A549 (cell line): ENCODE measurements around the gene CDKN2A. TPM values are rescaled to one million over a fixed set of nuclear protein-coding genes. Genes with fewer than 3 reads are reported as not detected.

Experiments
- ATAC-seq, 2 experiments: fragments of 200-7000 bp in 1 of 2; fragments of >200 bp in 1 of 2; cut with Nextera tagmentation in 1 of 2; cut with Tn5 transposase in 1 of 2; 3 replicates each; pipeline versions ENCODE4 v1.8.0 to v1.9.1; 2018 to 2020; ENCODE audit warnings: mild to moderate bottlenecking in 1 of 2, moderate library complexity in 1 of 2
- CTCF ChIA-PET: fragments of 300-600 bp; sonication (Branson Sonifier 250); formaldehyde crosslinking; extraction: SDS; loops from one replicate; lab custom pipeline; 2021; ENCODE audit warnings: antibody characterized with exemption, inconsistent platforms; lab: Yijun Ruan, JAX
- POLR2A ChIA-PET: fragments of 350-600 bp; formaldehyde crosslinking; extraction: SDS; loops from one replicate; lab custom pipeline; 2021; ENCODE audit warnings: antibody characterized with exemption, inconsistent platforms; lab: Yijun Ruan, JAX
- DNase-seq, 2 experiments: peaks; one replicate each; pipeline versions ENCODE4 v3.0.0 to v3.0.0-alpha.2; 2011 to 2016; ENCODE audit warnings: low read depth in 1 of 2, low spot score in 1 of 2
- FAIRE-seq: peaks from 2 replicates; lab custom pipeline; 2011; peaks lifted over from hg19 to GRCh38; lab: Jason Lieb, UNC
- H3K27ac ChIP-seq, 2 experiments: fragments of >200 bp; sonication (Bioruptor Twin); formaldehyde crosslinking; 3 replicates each; pipeline ENCODE4 v1.5.1; 2016 to 2017
- H3K4me1 ChIP-seq: fragments of >200 bp; sonication (Bioruptor Twin); formaldehyde crosslinking; 3 replicates; pipeline ENCODE4 v1.6.1; 2016
- H3K4me2 ChIP-seq: fragments of >200 bp; sonication (Bioruptor Twin); formaldehyde crosslinking; 3 replicates; pipeline ENCODE4 v1.6.1; 2016
- H3K4me3 ChIP-seq: fragments of >200 bp; sonication (Bioruptor Twin); formaldehyde crosslinking; 3 replicates; pipeline ENCODE4 v1.5.1; 2016
- H3K9me3 ChIP-seq: fragments of >200 bp; sonication (Bioruptor Twin); formaldehyde crosslinking; 3 replicates; pipeline ENCODE4 v1.6.1; 2016
- CBX2 ChIP-seq: fragments of 200-600 bp; sonication (generic); IDR thresholded peaks from 2 replicates; pipeline ENCODE4 v1.6.1; 2016; ENCODE audit warnings: low read depth, mild to moderate bottlenecking, borderline replicate concordance
- CBX8 ChIP-seq: fragments of 200-600 bp; sonication (generic); IDR thresholded peaks from 2 replicates; pipeline ENCODE4 v1.6.1; 2016
- CHD2 ChIP-seq: fragments of 150-350 bp; IDR thresholded peaks from 2 replicates; pipeline ENCODE4 v1.6.1; 2014; ENCODE audit warnings: low read length; ENCODE audit not compliant: partially characterized antibody
- CHD4 ChIP-seq: fragments of 200-600 bp; sonication (generic); IDR thresholded peaks from 2 replicates; pipeline ENCODE4 v1.6.1; 2016; ENCODE audit warnings: antibody characterized with exemption, mild to moderate bottlenecking, borderline replicate concordance
- EHF ChIP-seq: fragments of 250-450 bp; sonication (Bioruptor Pico); IDR thresholded peaks from 2 replicates; pipeline ENCODE4 v1.5.0; 2020; ENCODE audit warnings: mild to moderate bottlenecking
- EHMT2 ChIP-seq: fragments of 200-600 bp; sonication (generic); IDR thresholded peaks from 2 replicates; pipeline ENCODE4 v1.6.1; 2016; ENCODE audit warnings: antibody characterized with exemption, low read depth, mild to moderate bottlenecking, moderate library complexity
- EP300 ChIP-seq, 2 experiments: fragments of >200 bp; sonication (Bioruptor Twin); formaldehyde crosslinking; IDR thresholded peaks; 2 replicates in 1 of 2; 3 replicates in 1 of 2; pipeline ENCODE4 v1.6.1; 2016 to 2017
- ESRRA ChIP-seq: fragments of 150-350 bp; IDR thresholded peaks from 2 replicates; pipeline ENCODE4 v1.6.1; 2014; ENCODE audit warnings: mild to moderate bottlenecking, low read length, borderline replicate concordance
- HDAC2 ChIP-seq: fragments of 200-600 bp; sonication (generic); IDR thresholded peaks from 2 replicates; pipeline ENCODE4 v1.6.1; 2016
- HOXB13 ChIP-seq: fragments of 250-450 bp; sonication (Bioruptor Pico); IDR thresholded peaks from 2 replicates; pipeline ENCODE4 v1.5.0; 2020; ENCODE audit warnings: low read depth, mild to moderate bottlenecking, moderate library complexity
- JUNB ChIP-seq: fragments of >200 bp; sonication (Bioruptor Twin); formaldehyde crosslinking; IDR thresholded peaks from 2 replicates; pipeline ENCODE4 v1.6.1; 2016
- KDM1A ChIP-seq: fragments of 200-600 bp; sonication (generic); IDR thresholded peaks from 2 replicates; pipeline ENCODE4 v1.6.1; 2016; ENCODE audit warnings: low read depth, mild to moderate bottlenecking
- MAFK ChIP-seq: fragments of 450-650 bp; IDR thresholded peaks from 2 replicates; pipeline ENCODE4 v1.6.1; 2014; ENCODE audit not compliant: partially characterized antibody
- NFE2L2 ChIP-seq: fragments of 150-350 bp; conservative IDR thresholded peaks from 2 replicates; pipeline ENCODE4 v1.6.1; 2014; ENCODE audit warnings: low read length
- NPAS2 ChIP-seq: fragments of 250-450 bp; sonication (Bioruptor Pico); IDR thresholded peaks from 2 replicates; pipeline ENCODE4 v1.8.0; 2022; ENCODE audit warnings: mild to moderate bottlenecking, moderate library complexity, borderline replicate concordance
- NR3C1 ChIP-seq: fragments of >200 bp; sonication (Bioruptor Twin); formaldehyde crosslinking; IDR thresholded peaks from 3 replicates; pipeline ENCODE4 v1.6.1; 2017
- PHF8 ChIP-seq: fragments of 200-600 bp; sonication (generic); IDR thresholded peaks from 2 replicates; pipeline ENCODE4 v1.6.1; 2016; ENCODE audit warnings: low read depth, mild to moderate bottlenecking, antibody characterized with exemption, moderate library complexity, borderline replicate concordance
- POLR2AphosphoS2 ChIP-seq: conservative IDR thresholded peaks from 2 replicates; pipeline ENCODE4 v1.6.1; 2012; ENCODE audit warnings: low read length, improper control_type of control experiment, inconsistent platforms
- RCOR1 ChIP-seq: fragments of 150-350 bp; IDR thresholded peaks from 2 replicates; pipeline ENCODE4 v1.6.1; 2014; ENCODE audit warnings: antibody characterized with exemption, low read length, low read depth
- TFCP2L1 ChIP-seq: fragments of 250-450 bp; sonication (Bioruptor Pico); IDR thresholded peaks from 2 replicates; pipeline ENCODE4 v1.5.0; 2021; ENCODE audit warnings: mild to moderate bottlenecking
- TP53 ChIP-seq: fragments of 250-450 bp; sonication (Bioruptor Pico); IDR thresholded peaks from 2 replicates; pipeline ENCODE4 v1.5.0; 2021; ENCODE audit warnings: mild to moderate bottlenecking, moderate library complexity
- ZNF302 ChIP-seq: fragments of 250-450 bp; sonication (Bioruptor Pico); IDR thresholded peaks from 2 replicates; pipeline ENCODE4 v1.9.0; 2021; ENCODE audit warnings: inconsistent platforms, mild to moderate bottlenecking, moderate library complexity
- ZSCAN20 ChIP-seq: fragments of 250-450 bp; sonication (Bioruptor Pico); IDR thresholded peaks from 2 replicates; pipeline ENCODE4 v1.8.0; 2022; ENCODE audit warnings: mild to moderate bottlenecking, moderate library complexity
- WGBS: methylation state at CpG from one replicate; pipeline ENCODE4 v1.1.6; 2017; ENCODE audit errors: missing lambda C conversion rate; 5-methylcytosine and 5-hydroxymethylcytosine counted together
- polyA plus RNA-seq, 4 experiments: library from polyadenylated mRNA; depleted of rRNA in 3 of 4; stranded (reverse); fragments of >200 nt; fragmentation: RNase III in 1 of 4; extraction: RNeasy Plus Mini Kit Qiagen cat#74134 plus additional on column Dnase treatment in 1 of 4; gene quantifications; 2 replicates in 3 of 4; 3 replicates in 1 of 4; pipeline ENCODE4 v1.2.3, GENCODE V29; 2011 to 2017
- TF ChIP-seq, protein P1 (sequence below): fragments of 450-650 bp; IDR thresholded peaks from 2 replicates; pipeline ENCODE4 v1.6.1; 2014; ENCODE audit warnings: antibody characterized with exemption
- TF ChIP-seq, protein P2 (sequence below): fragments of >200 bp; sonication (Bioruptor Twin); formaldehyde crosslinking; IDR thresholded peaks from 2 replicates; pipeline ENCODE4 v1.6.1; 2016
- TF ChIP-seq, protein P3 (sequence below): fragments of 250-450 bp; sonication (Bioruptor Pico); IDR thresholded peaks from 2 replicates; pipeline ENCODE4 v1.5.0; 2020; ENCODE audit warnings: low read depth, mild to moderate bottlenecking, moderate library complexity
- TF ChIP-seq, protein P4 (sequence below): fragments of 150-350 bp; IDR thresholded peaks from 2 replicates; pipeline ENCODE4 v1.6.1; 2014; ENCODE audit warnings: low read depth, mild to moderate bottlenecking, low read length
- TF ChIP-seq, protein P5 (sequence below): IDR thresholded peaks from 2 replicates; pipeline ENCODE4 v1.6.1; 2012
- TF ChIP-seq, protein P6 (sequence below): fragments of 250-450 bp; sonication (Bioruptor Pico); IDR thresholded peaks from 2 replicates; pipeline ENCODE4 v1.5.0; 2021; ENCODE audit warnings: mild to moderate bottlenecking, moderate library complexity, borderline replicate concordance

Gene CDKN2A
- polyA plus RNA-seq, 2 of the 4 experiments (the other 2 are of a cell fraction) = not detected

DNA sequence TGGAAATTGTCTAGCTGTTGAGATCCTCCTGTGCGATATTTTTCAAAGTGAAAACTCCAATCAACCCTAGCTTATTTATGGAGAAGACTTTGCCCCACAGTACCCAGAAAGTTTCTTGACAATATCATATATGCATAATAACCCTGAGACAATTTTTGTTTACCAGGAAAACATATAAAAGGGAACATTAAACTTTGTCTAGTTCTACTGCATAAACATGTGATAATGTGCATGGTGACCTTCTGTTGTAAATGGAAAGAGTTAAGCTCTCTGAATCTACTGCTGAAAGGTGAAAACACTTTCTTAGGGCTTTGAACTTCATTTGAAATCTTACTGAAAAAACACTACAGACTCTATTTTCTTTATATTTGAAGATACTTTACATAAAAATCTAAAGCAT, 47.2 kb upstream of the CDKN2A start:
- no peak overlapping the region for H3K4me2 ChIP-seq
- no peaks in the 10 kb centered on the region for H3K9me3 ChIP-seq
- H3K4me3 ChIP-seq = no peak overlapping the region
- TF ChIP-seq ZSCAN20 (CRISPR knock-in tag) (no peak), JUNB (no peak), CHD4 (no peak), TFCP2L1 (CRISPR knock-in tag) (no peak), CHD2 (no peak), PHF8 (no peak), EHF (CRISPR knock-in tag) (no peak)
- TF ChIP-seq, protein P1, sequence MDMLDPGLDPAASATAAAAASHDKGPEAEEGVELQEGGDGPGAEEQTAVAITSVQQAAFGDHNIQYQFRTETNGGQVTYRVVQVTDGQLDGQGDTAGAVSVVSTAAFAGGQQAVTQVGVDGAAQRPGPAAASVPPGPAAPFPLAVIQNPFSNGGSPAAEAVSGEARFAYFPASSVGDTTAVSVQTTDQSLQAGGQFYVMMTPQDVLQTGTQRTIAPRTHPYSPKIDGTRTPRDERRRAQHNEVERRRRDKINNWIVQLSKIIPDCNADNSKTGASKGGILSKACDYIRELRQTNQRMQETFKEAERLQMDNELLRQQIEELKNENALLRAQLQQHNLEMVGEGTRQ = no peak
- TF ChIP-seq, protein P2, sequence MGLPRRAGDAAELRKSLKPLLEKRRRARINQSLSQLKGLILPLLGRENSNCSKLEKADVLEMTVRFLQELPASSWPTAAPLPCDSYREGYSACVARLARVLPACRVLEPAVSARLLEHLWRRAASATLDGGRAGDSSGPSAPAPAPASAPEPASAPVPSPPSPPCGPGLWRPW = no peak
- no CpG with 5 or more reads among the region's 1 CpG for WGBS
- ChIA-PET POLR2A (no interaction called here), CTCF (no interaction called here)
- no peaks in the 10 kb centered on the region for H3K4me1 ChIP-seq
- no peak for ATAC-seq
- H3K27ac ChIP-seq = no peak overlapping the region
- FAIRE-seq = no peak
- DNase-seq = no peak

DNA sequence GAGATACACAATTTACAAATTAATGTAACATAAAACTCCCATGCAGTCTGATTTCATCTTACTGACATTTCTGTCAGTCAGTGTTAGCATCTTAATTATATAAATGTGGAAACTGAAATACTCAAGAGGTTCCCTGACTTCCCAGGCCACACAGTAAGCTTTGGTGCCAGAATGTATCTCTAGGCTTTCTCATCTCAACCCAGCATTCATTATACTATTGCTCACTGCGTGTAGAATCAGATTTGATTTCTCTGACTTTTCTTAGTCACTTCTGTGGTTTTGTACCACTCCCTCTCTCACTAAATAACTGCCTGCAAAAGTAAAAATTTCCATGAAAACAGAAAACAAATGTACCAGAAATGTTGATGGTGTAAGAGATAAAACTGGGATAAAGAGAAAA, 46.6 kb upstream of the CDKN2A start:
- no peak overlapping the region for H3K4me2 ChIP-seq
- ChIA-PET POLR2A (no interaction called here), CTCF (no interaction called here)
- FAIRE-seq (no peak), DNase-seq (no peak), ATAC-seq (no peak)
- no peak overlapping the region for H3K4me3 ChIP-seq
- H3K27ac ChIP-seq = no peak overlapping the region
- no peaks in the 10 kb centered on the region for H3K9me3 ChIP-seq
- no peaks in the 10 kb centered on the region for H3K4me1 ChIP-seq
- no CpG with 5 or more reads among the region's 1 CpG for WGBS
- TF ChIP-seq RCOR1 (no peak), EHMT2 (no peak), TP53 (no peak), PHF8 (no peak), NR3C1 (no peak)
- TF ChIP-seq, protein P3, sequence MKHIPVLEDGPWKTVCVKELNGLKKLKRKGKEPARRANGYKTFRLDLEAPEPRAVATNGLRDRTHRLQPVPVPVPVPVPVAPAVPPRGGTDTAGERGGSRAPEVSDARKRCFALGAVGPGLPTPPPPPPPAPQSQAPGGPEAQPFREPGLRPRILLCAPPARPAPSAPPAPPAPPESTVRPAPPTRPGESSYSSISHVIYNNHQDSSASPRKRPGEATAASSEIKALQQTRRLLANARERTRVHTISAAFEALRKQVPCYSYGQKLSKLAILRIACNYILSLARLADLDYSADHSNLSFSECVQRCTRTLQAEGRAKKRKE (CRISPR knock-in tag) = no peak
- TF ChIP-seq, protein P4, sequence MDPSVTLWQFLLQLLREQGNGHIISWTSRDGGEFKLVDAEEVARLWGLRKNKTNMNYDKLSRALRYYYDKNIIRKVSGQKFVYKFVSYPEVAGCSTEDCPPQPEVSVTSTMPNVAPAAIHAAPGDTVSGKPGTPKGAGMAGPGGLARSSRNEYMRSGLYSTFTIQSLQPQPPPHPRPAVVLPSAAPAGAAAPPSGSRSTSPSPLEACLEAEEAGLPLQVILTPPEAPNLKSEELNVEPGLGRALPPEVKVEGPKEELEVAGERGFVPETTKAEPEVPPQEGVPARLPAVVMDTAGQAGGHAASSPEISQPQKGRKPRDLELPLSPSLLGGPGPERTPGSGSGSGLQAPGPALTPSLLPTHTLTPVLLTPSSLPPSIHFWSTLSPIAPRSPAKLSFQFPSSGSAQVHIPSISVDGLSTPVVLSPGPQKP = no peak

DNA sequence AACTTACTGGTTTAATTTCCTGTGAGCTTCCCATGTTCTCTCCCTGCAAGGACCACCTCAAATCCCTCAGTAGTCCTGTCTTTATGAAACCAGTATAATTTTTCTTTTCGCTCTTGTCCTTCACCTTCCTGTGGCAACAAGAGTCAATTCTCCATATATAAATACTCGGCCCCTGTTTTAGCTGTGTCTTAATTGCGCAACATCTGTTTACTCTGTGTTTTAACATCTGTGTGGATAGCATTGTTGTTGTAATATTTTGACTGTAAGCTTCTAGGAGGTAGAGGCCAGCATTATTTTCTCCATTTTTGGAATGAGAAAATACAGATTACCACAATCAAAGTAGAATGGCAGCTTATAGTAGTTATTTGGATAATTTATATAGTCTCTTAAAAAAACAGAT, 45.1 kb upstream of the CDKN2A start:
- DNase-seq = no peak
- no peaks in the 10 kb centered on the region for H3K4me1 ChIP-seq
- ATAC-seq = no peak
- no CpG with 5 or more reads among the region's 3 CpGs for WGBS
- ChIA-PET POLR2A (no interaction called here), CTCF (no interaction called here)
- FAIRE-seq = no peak
- no peaks in the 10 kb centered on the region for H3K9me3 ChIP-seq
- H3K4me3 ChIP-seq = no peak overlapping the region
- H3K27ac ChIP-seq = no peak overlapping the region
- TF ChIP-seq CBX8 (no peak), KDM1A (no peak), EHMT2 (no peak), HOXB13 (CRISPR knock-in tag) (no peak), ESRRA (no peak), MAFK (no peak), NPAS2 (CRISPR knock-in tag) (no peak), POLR2AphosphoS2 (no peak), HDAC2 (no peak), EP300 (IDR thresholded peaks at IDR 0.05) (no peak), CBX2 (no peak), NFE2L2 (no peak), ZNF302 (CRISPR knock-in tag) (no peak), PHF8 (no peak)
- TF ChIP-seq, protein P5, sequence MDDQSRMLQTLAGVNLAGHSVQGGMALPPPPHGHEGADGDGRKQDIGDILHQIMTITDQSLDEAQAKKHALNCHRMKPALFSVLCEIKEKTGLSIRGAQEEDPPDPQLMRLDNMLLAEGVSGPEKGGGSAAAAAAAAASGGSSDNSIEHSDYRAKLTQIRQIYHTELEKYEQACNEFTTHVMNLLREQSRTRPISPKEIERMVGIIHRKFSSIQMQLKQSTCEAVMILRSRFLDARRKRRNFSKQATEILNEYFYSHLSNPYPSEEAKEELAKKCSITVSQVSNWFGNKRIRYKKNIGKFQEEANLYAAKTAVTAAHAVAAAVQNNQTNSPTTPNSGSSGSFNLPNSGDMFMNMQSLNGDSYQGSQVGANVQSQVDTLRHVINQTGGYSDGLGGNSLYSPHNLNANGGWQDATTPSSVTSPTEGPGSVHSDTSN = no peak
- TF ChIP-seq, protein P6, sequence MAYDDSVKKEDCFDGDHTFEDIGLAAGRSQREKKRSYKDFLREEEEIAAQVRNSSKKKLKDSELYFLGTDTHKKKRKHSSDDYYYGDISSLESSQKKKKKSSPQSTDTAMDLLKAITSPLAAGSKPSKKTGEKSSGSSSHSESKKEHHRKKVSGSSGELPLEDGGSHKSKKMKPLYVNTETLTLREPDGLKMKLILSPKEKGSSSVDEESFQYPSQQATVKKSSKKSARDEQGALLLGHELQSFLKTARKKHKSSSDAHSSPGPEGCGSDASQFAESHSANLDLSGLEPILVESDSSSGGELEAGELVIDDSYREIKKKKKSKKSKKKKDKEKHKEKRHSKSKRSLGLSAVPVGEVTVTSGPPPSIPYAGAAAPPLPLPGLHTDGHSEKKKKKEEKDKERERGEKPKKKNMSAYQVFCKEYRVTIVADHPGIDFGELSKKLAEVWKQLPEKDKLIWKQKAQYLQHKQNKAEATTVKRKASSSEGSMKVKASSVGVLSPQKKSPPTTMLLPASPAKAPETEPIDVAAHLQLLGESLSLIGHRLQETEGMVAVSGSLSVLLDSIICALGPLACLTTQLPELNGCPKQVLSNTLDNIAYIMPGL (CRISPR knock-in tag) = no peak
- no peak overlapping the region for H3K4me2 ChIP-seq
